GM10847 (cell line): ENCODE data around the gene MBNL2.

Experiments used
- POLR2A ChIP-seq: IDR thresholded peaks from 2 replicates; pipeline ENCODE4 v1.6.1; 2011; ENCODE audit not compliant: insufficient read length; ENCODE audit errors: extremely low read depth

The MBNL2 gene

GRCh38 chr13:97306645-97307044, 84.5 kb downstream of the MBNL2 start:
- no peak for TF ChIP-seq POLR2A

- TF ChIP-seq POLR2A, result no peak
These were observed 85.2 kb downstream of the MBNL2 start for GRCh38 chr13:97307118-97307881.

- no peak for TF ChIP-seq POLR2A
These were observed 85.9 kb downstream of the MBNL2 start for GRCh38 chr13:97307882-97308624.

- TF ChIP-seq POLR2A, result no peak
These were observed 86.7 kb downstream of the MBNL2 start for GRCh38 chr13:97308735-97309429.

GRCh38 chr13:97310809-97311436, 88.8 kb downstream of the MBNL2 start:
- TF ChIP-seq POLR2A, result no peak

GRCh38 chr13:97311956-97312355, 89.8 kb downstream of the MBNL2 start:
- TF ChIP-seq POLR2A, result no peak

- no peak for TF ChIP-seq POLR2A
These were observed 91.6 kb downstream of the MBNL2 start for GRCh38 chr13:97313551-97314260.

- no peak for TF ChIP-seq POLR2A
These were observed 94.3 kb downstream of the MBNL2 start for GRCh38 chr13:97316390-97316789.

GRCh38 chr13:97317933-97318332, 95.8 kb downstream of the MBNL2 start:
- no peak for TF ChIP-seq POLR2A

GRCh38 chr13:97318532-97318931, 96.4 kb downstream of the MBNL2 start:
- no peak for TF ChIP-seq POLR2A

GRCh38 chr13:97319113-97319720, 97.1 kb downstream of the MBNL2 start:
- TF ChIP-seq POLR2A, result no peak

- no peak for TF ChIP-seq POLR2A
These were observed 99.0 kb downstream of the MBNL2 start for GRCh38 chr13:97321101-97321500.

GRCh38 chr13:97321616-97322321, 99.6 kb downstream of the MBNL2 start:
- no peak for TF ChIP-seq POLR2A
